Stimulated activated CD8-positive, alpha-beta memory T cell treated with anti-CD3 and anti-CD28 coated beads, Interleukin-4, amount 100 ng/mL, for 4 hours (primary cell): ENCODE data around the gene USP17L18.
"Not testable (repeated sequence)": the region's sequence is repeated elsewhere in the genome, so short reads cannot be mapped to it uniquely, and the experiment has no call there.

ENCODE experiments used
- DNase-seq, 2 donors: peaks; one replicate each; pipeline ENCODE4 v3.0.0-alpha.2; 2020; ENCODE audit warnings: low read depth in 2 of 2, low spot score in 1 of 2

The USP17L18 gene

GRCh38 chr4:9247953-9248680, at the start of gene USP17L18:
TSS of gene USP17L18 (plus strand) at chr4:9248630. CDS start at chr4:9248630, 0 bp downstream.
- DNase-seq = peak in 1 of 2 donors; percentile 0

- DNase-seq = not testable (repeated sequence)
These were observed 38.1 kb upstream of the USP17L18 start, which contains the start of gene USP17L10 for GRCh38 chr4:9210357-9210756. TSS of gene USP17L10 (plus strand) at chr4:9210657. CDS start at chr4:9210657, 0 bp downstream.

GRCh38 chr4:9214701-9215100, 33.7 kb upstream of the USP17L18 start:
- DNase-seq = not testable (repeated sequence)

GRCh38 chr4:9215105-9215504, 33.3 kb upstream of the USP17L18 start, which contains the start of gene USP17L11:
TSS of gene USP17L11 (plus strand) at chr4:9215405. CDS start at chr4:9215405, 0 bp downstream.
- DNase-seq = not testable (repeated sequence)

GRCh38 chr4:9219852-9220251, 28.6 kb upstream of the USP17L18 start, which contains the start of gene USP17L12:
TSS of gene USP17L12 (plus strand) at chr4:9220152. CDS start at chr4:9220152, 0 bp downstream.
- DNase-seq = not testable (repeated sequence)

GRCh38 chr4:9224596-9224995, 23.8 kb upstream of the USP17L18 start, which contains the start of gene USP17L13:
TSS of gene USP17L13 (plus strand) at chr4:9224896. CDS start at chr4:9224896, 0 bp downstream.
- not testable (repeated sequence) for DNase-seq

- DNase-seq = not testable (repeated sequence)
These were observed 18.2 kb upstream of the USP17L18 start for GRCh38 chr4:9230249-9230648.

- not testable (repeated sequence) for DNase-seq
These were observed 14.3 kb upstream of the USP17L18 start, which contains the start of gene USP17L15 for GRCh38 chr4:9234085-9234484. TSS of gene USP17L15 (plus strand) at chr4:9234385. CDS start at chr4:9234385, 0 bp downstream.

GRCh38 chr4:9238461-9238860, 10.0 kb upstream of the USP17L18 start:
- DNase-seq = not testable (repeated sequence)

GRCh38 chr4:9243579-9243978, 4.9 kb upstream of the USP17L18 start, which contains the start of gene USP17L17:
TSS of gene USP17L17 (plus strand) at chr4:9243879. CDS start at chr4:9243879, 0 bp downstream.
- not testable (repeated sequence) for DNase-seq

GRCh38 chr4:9253078-9253477, 4.6 kb downstream of the USP17L18 start, which contains the start of gene USP17L19:
TSS of gene USP17L19 (plus strand) at chr4:9253378. CDS start at chr4:9253378, 0 bp downstream.
- not testable (repeated sequence) for DNase-seq

- DNase-seq = not testable (repeated sequence)
These were observed 9.4 kb downstream of the USP17L18 start, which contains the start of gene USP17L20 for GRCh38 chr4:9257824-9258223. TSS of gene USP17L20 (plus strand) at chr4:9258124. CDS start at chr4:9258124, 0 bp downstream.

- not testable (repeated sequence) for DNase-seq
These were observed 14.1 kb downstream of the USP17L18 start, which contains the start of gene USP17L21 for GRCh38 chr4:9262572-9262971. TSS of gene USP17L21 (plus strand) at chr4:9262872. CDS start at chr4:9262872, 0 bp downstream.

GRCh38 chr4:9267319-9267718, 18.9 kb downstream of the USP17L18 start, which contains the start of gene USP17L22:
TSS of gene USP17L22 (plus strand) at chr4:9267619. CDS start at chr4:9267619, 0 bp downstream.
- not testable (repeated sequence) for DNase-seq

- peak in 1 of 2 donors; percentile 3 for DNase-seq
These were observed 23.3 kb downstream of the USP17L18 start for GRCh38 chr4:9271719-9272118.
